ENCODE measurements around the gene TCEAL2. TPM values are rescaled to one million over a fixed set of nuclear protein-coding genes. Genes with fewer than 3 reads are reported as not detected.
"Not testable (repeated sequence)": the region's sequence is repeated elsewhere in the genome, so short reads cannot be mapped to it uniquely, and the experiment has no call there.

The TCEAL2 gene
- not detected in 3 replicates for total RNA-seq
- long read RNA-seq: 0 reads

DNA sequence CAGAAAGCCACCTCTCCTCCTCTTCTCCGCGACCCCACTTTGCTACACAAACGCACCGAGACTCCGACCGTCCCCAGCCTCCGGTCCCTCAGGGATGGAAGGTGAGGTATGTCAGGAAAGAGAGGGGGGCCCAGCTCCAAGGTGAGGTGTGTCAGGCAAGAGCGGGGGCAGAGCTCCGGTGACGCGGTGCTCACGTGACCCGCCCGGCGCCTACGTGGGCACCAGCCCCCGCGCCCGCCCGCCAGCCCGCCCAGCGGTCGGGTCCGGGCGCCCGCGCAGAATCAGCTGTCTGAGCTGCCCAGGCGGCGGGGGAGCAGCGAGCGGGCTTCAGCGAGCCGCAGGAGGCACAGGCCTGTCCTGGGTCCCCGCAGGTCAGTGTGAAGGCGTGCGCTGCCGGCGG is at the start of gene TCEAL2:
Gene TCEAL2, plus strand, starts transcription at position 244 of the 400 bp plus-strand sequence. CDS start 1,152 bp downstream, outside the sequence.
- H3K36me3 Mint-ChIP-seq (ENCODE audit: low read depth); H3K27ac Mint-ChIP-seq (ENCODE audit: unreplicated experiment); H3K4me1 Mint-ChIP-seq (ENCODE audit: low read depth); DNase-seq (ENCODE audit: low spot score); H3K9me3 Mint-ChIP-seq (ENCODE audit: low read depth): not testable (repeated sequence)
- H3K27me3 Mint-ChIP-seq (ENCODE audit: low read depth): peaks cover 21% of the 10 kb centered on the region
- peak within 1 kb of the TSS; percentile 20 for H3K4me3 Mint-ChIP-seq (ENCODE audit: unreplicated experiment)

- Mint-ChIP-seq H3K4me1 (ENCODE audit: low read depth) (no peaks in the 10 kb centered on the region), H3K27me3 (ENCODE audit: low read depth) (peaks cover 8% of the 10 kb centered on the region), H3K9me3 (ENCODE audit: low read depth) (peaks cover 9% of the 10 kb centered on the region), H3K27ac (ENCODE audit: unreplicated experiment) (no peak overlapping the region), H3K36me3 (ENCODE audit: low read depth) (no peaks in the 10 kb centered on the region), H3K4me3 (ENCODE audit: unreplicated experiment) (no peak overlapping the region)
- TF ChIP-seq CTCF (IDR thresholded peaks at IDR 0.05): no peak
- no peak for DNase-seq (ENCODE audit: low spot score)
Measured at GRCh38 chrX:102077426-102077825, 48.1 kb upstream of the TCEAL2 start.

DNA sequence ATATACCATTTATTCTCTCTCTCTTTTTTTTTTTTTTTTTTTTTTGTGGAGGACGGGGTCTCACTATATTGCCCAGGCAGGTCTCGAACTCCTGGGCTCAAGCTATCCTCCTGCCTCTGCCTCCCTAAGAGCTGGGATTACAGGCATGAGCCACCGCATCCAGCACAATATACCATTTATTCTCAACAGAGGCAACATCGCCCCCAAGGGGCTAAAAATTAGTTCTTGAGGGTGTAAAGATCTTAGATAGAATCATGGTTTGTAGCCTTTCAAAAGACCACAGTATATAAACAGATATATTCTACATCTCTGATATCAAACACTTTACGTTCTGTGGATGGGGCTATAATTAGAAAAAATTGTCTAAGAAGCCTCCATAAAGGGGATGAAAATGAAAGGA is 39.8 kb upstream of the TCEAL2 start:
- Mint-ChIP-seq H3K27me3 (ENCODE audit: low read depth) (peaks cover 3% of the 10 kb centered on the region), H3K27ac (ENCODE audit: unreplicated experiment) (no peak overlapping the region), H3K4me3 (ENCODE audit: unreplicated experiment) (no peak overlapping the region), H3K9me3 (ENCODE audit: low read depth) (peaks cover 11% of the 10 kb centered on the region), H3K4me1 (ENCODE audit: low read depth) (no peaks in the 10 kb centered on the region), H3K36me3 (ENCODE audit: low read depth) (no peaks in the 10 kb centered on the region)
- peak; percentile 23 for TF ChIP-seq CTCF (IDR thresholded peaks at IDR 0.05)
- DNase-seq (ENCODE audit: low spot score): no peak

GRCh38 chrX:102113367-102113766 is 12.1 kb upstream of the TCEAL2 start:
- DNase-seq (ENCODE audit: low spot score): peak; percentile 42
- no peak overlapping the region for H3K4me3 Mint-ChIP-seq (ENCODE audit: unreplicated experiment)
- H3K9me3 Mint-ChIP-seq (ENCODE audit: low read depth): peaks cover 22% of the 10 kb centered on the region
- H3K27ac Mint-ChIP-seq (ENCODE audit: unreplicated experiment): no peak overlapping the region
- no peak for TF ChIP-seq CTCF (IDR thresholded peaks at IDR 0.05)
- no peaks in the 10 kb centered on the region for H3K27me3 Mint-ChIP-seq (ENCODE audit: low read depth)
- H3K4me1 Mint-ChIP-seq (ENCODE audit: low read depth): no peaks in the 10 kb centered on the region
- no peaks in the 10 kb centered on the region for H3K36me3 Mint-ChIP-seq (ENCODE audit: low read depth)

- Mint-ChIP-seq H3K27ac (ENCODE audit: unreplicated experiment) (no peak overlapping the region), H3K4me3 (ENCODE audit: unreplicated experiment) (no peak overlapping the region), H3K4me1 (ENCODE audit: low read depth) (no peaks in the 10 kb centered on the region), H3K36me3 (ENCODE audit: low read depth) (no peaks in the 10 kb centered on the region), H3K27me3 (ENCODE audit: low read depth) (no peaks in the 10 kb centered on the region), H3K9me3 (ENCODE audit: low read depth) (peaks cover 26% of the 10 kb centered on the region)
- TF ChIP-seq CTCF (IDR thresholded peaks at IDR 0.05): no peak
- DNase-seq (ENCODE audit: low spot score): peak; percentile 47
Measured at GRCh38 chrX:102115748-102116147, 9.7 kb upstream of the TCEAL2 start.

GRCh38 chrX:102125014-102125413 is 465 bp upstream of the TCEAL2 start:
- H3K36me3 Mint-ChIP-seq (ENCODE audit: low read depth); H3K4me1 Mint-ChIP-seq (ENCODE audit: low read depth); DNase-seq (ENCODE audit: low spot score): not testable (repeated sequence)

GRCh38 chrX:102126080-102126818 is 770 bp downstream of the TCEAL2 start:
- Mint-ChIP-seq H3K27me3 (ENCODE audit: low read depth) (peaks cover 21% of the 10 kb centered on the region), H3K4me3 (ENCODE audit: unreplicated experiment) (peak overlapping the region; percentile 20)
- H3K36me3 Mint-ChIP-seq (ENCODE audit: low read depth); H3K9me3 Mint-ChIP-seq (ENCODE audit: low read depth); H3K27ac Mint-ChIP-seq (ENCODE audit: unreplicated experiment); DNase-seq (ENCODE audit: low spot score); H3K4me1 Mint-ChIP-seq (ENCODE audit: low read depth): not testable (repeated sequence)

More at GRCh38 chrX:102125014-102125413, 465 bp upstream of the TCEAL2 start:
- H3K27me3 Mint-ChIP-seq (ENCODE audit: low read depth): peaks cover 21% of the 10 kb centered on the region
- H3K27ac Mint-ChIP-seq (ENCODE audit: unreplicated experiment); H3K4me3 Mint-ChIP-seq (ENCODE audit: unreplicated experiment); H3K9me3 Mint-ChIP-seq (ENCODE audit: low read depth): not testable (repeated sequence)

Data from chondrocyte (in vitro differentiated cells).